K562 (cell line): ENCODE measurements around the gene TNIP2. TPM values are rescaled to one million over a fixed set of nuclear protein-coding genes. Genes with fewer than 3 reads are reported as not detected.

Source experiments
- ELF2 ChIP-seq: fragments of 250-450 bp; sonication (Bioruptor Pico); IDR thresholded peaks from 2 replicates; pipeline ENCODE4 v1.5.0; 2021; ENCODE audit warnings: mild to moderate bottlenecking
- EP400 ChIP-seq: fragments of 450-650 bp; IDR thresholded peaks from 2 replicates; pipeline ENCODE4 v1.6.1; 2017; ENCODE audit warnings: antibody characterized with exemption, mild to moderate bottlenecking, moderate library complexity
- NR2C2 ChIP-seq, 2 experiments: fragments of 200-800 bp in 1 of 2; sonication (Bioruptor generic) in 1 of 2; sonication (generic) in 1 of 2; formaldehyde crosslinking in 1 of 2; IDR thresholded peaks; 2 replicates each; pipeline versions ENCODE4 v1.6.1 to v1.8.0; 2016 to 2022; ENCODE audit warnings: mild to moderate bottlenecking in 1 of 2, missing compliant biosample characterization in 1 of 2, missing genetic modification characterization in 1 of 2, missing genetic modification reagents in 1 of 2
- PPARD ChIP-seq: fragments of 250-450 bp; sonication (Bioruptor Pico); IDR thresholded peaks from 2 replicates; pipeline ENCODE4 v1.8.0; 2022; ENCODE audit warnings: inconsistent platforms, mild to moderate bottlenecking, moderate library complexity
- RB1 ChIP-seq: fragments of 450-650 bp; IDR thresholded peaks from 2 replicates; pipeline ENCODE4 v1.6.1; 2017; ENCODE audit warnings: low read depth, mild to moderate bottlenecking
- ZBTB17 ChIP-seq: fragments of 450-650 bp; formaldehyde crosslinking; IDR thresholded peaks from 2 replicates; pipeline ENCODE4 v1.4.0; 2020; ENCODE audit warnings: mild to moderate bottlenecking
- ZNF830 ChIP-seq: fragments of 250-450 bp; sonication (Bioruptor Pico); IDR thresholded peaks from 2 replicates; pipeline ENCODE4 v1.5.0; 2021; ENCODE audit warnings: mild to moderate bottlenecking
- polyA plus RNA-seq, 8 experiments: library from polyadenylated mRNA; depleted of rRNA in 4 of 8; stranded (reverse) in 5 of 8; unstranded in 3 of 8; fragments of >200 nt; fragmentation: Nextera tagmentation in 2 of 8; fragmentation: Illumina TruSeq in 1 of 8; extraction: Ambion mirVana in 2 of 8; extraction: Trizol in 1 of 8; gene quantifications; 2 replicates each; pipeline versions ENCODE4 v1.2.1 to v1.2.3, GENCODE V29; 2011 to 2014; ENCODE audit warnings: inconsistent platforms in 1 of 8, missing spikeins in 1 of 8
- total RNA-seq, 7 experiments: library from RNA; depleted of rRNA in 6 of 7; stranded (reverse); fragments of >200 nt in 6 of 7; fragmentation: Illumina TruSeq in 2 of 7; extraction: Trizol in 2 of 7; gene quantifications; 2 replicates each; pipeline versions ENCODE4 v1.2.1 to v1.2.3, GENCODE V29; 2011 to 2021; ENCODE audit warnings: low replicate concordance in 1 of 7
- TF ChIP-seq, protein P1 (sequence below): fragments of 150-350 bp; IDR thresholded peaks from 2 replicates; pipeline ENCODE4 v1.6.1; 2014; ENCODE audit warnings: low read depth, mild to moderate bottlenecking, low read length, borderline replicate concordance
- TF ChIP-seq, protein P2 (sequence below), 2 experiments: fragments of 450-650 bp in 1 of 2; sonication (generic) in 1 of 2; formaldehyde crosslinking in 1 of 2; IDR thresholded peaks; 2 replicates each; pipeline versions ENCODE4 v1.7.1 to v1.9.0; 2016 to 2022; ENCODE audit warnings: inconsistent platforms in 1 of 2, mild to moderate bottlenecking in 1 of 2, missing genetic modification reagents in 1 of 2
- TF ChIP-seq, protein P3 (sequence below), 2 experiments: fragments of 450-650 bp; conservative IDR thresholded peaks; 2 replicates each; pipeline ENCODE4 v1.6.1; 2017; ENCODE audit warnings: mild to moderate bottlenecking in 2 of 2, moderate library complexity in 2 of 2

Gene TNIP2
- total and polyA plus RNA-seq, 9 of the 15 experiments (the other 6 are each of a cell fraction or from before 2014, with no cell fraction given) = 0.61 to 42.6 (median 19.5) TPM

DNA sequence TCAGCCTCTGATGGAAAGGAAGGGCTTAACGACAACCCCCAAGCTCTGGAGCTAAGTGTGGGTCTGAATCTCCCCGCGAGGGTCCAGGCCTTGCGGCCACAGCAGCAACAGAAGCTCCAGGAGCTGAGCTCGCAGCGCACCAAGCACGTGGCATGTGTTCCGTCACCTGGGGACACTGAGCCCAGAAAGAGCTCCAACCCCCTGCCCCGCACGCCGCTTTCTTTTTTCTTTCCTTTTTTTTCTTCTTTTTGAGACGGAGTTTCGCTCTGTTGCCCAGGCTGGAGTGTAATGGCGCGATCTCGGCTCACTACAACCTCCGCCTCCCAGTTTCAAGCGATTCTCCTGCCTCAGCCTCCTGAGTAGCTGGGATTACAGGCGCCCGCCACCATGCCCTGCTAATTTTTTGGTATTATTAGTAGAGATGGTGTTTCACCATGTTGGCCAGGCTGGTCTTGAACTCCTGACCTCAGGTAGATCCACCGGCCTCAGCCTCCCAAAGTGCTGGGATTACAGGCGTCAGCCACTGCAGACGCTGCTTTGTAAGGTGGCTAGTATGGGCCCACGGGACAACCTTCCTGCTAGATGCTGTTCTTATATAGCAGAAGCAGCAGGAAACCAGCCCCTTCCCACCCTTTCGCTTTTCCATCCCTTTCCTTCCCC lies 685 bp upstream of the TNIP2 start (continued):
- TF ChIP-seq, protein P1, sequence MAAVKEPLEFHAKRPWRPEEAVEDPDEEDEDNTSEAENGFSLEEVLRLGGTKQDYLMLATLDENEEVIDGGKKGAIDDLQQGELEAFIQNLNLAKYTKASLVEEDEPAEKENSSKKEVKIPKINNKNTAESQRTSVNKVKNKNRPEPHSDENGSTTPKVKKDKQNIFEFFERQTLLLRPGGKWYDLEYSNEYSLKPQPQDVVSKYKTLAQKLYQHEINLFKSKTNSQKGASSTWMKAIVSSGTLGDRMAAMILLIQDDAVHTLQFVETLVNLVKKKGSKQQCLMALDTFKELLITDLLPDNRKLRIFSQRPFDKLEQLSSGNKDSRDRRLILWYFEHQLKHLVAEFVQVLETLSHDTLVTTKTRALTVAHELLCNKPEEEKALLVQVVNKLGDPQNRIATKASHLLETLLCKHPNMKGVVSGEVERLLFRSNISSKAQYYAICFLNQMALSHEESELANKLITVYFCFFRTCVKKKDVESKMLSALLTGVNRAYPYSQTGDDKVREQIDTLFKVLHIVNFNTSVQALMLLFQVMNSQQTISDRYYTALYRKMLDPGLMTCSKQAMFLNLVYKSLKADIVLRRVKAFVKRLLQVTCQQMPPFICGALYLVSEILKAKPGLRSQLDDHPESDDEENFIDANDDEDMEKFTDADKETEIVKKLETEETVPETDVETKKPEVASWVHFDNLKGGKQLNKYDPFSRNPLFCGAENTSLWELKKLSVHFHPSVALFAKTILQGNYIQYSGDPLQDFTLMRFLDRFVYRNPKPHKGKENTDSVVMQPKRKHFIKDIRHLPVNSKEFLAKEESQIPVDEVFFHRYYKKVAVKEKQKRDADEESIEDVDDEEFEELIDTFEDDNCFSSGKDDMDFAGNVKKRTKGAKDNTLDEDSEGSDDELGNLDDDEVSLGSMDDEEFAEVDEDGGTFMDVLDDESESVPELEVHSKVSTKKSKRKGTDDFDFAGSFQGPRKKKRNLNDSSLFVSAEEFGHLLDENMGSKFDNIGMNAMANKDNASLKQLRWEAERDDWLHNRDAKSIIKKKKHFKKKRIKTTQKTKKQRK = no peak
- TF ChIP-seq NR2C2 (CRISPR knock-in tag; IDR thresholded peaks at IDR 0.05) = no peak
- TF ChIP-seq NR2C2 (tag; IDR thresholded peaks at IDR 0.05) = no peak
- TF ChIP-seq, protein P2, sequence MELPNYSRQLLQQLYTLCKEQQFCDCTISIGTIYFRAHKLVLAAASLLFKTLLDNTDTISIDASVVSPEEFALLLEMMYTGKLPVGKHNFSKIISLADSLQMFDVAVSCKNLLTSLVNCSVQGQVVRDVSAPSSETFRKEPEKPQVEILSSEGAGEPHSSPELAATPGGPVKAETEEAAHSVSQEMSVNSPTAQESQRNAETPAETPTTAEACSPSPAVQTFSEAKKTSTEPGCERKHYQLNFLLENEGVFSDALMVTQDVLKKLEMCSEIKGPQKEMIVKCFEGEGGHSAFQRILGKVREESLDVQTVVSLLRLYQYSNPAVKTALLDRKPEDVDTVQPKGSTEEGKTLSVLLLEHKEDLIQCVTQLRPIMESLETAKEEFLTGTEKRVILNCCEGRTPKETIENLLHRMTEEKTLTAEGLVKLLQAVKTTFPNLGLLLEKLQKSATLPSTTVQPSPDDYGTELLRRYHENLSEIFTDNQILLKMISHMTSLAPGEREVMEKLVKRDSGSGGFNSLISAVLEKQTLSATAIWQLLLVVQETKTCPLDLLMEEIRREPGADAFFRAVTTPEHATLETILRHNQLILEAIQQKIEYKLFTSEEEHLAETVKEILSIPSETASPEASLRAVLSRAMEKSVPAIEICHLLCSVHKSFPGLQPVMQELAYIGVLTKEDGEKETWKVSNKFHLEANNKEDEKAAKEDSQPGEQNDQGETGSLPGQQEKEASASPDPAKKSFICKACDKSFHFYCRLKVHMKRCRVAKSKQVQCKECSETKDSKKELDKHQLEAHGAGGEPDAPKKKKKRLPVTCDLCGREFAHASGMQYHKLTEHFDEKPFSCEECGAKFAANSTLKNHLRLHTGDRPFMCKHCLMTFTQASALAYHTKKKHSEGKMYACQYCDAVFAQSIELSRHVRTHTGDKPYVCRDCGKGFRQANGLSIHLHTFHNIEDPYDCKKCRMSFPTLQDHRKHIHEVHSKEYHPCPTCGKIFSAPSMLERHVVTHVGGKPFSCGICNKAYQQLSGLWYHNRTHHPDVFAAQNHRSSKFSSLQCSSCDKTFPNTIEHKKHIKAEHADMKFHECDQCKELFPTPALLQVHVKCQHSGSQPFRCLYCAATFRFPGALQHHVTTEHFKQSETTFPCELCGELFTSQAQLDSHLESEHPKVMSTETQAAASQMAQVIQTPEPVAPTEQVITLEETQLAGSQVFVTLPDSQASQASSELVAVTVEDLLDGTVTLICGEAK (IDR thresholded peaks at IDR 0.05) = 0 out of 2 replicates have a peak, but pooled peaks have one; percentile 28
- TF ChIP-seq, protein P2 (CRISPR knock-in tag; IDR thresholded peaks at IDR 0.05) = no peak
- no peak for TF ChIP-seq ELF2
- TF ChIP-seq PPARD (CRISPR knock-in tag) = no peak
- no peak for TF ChIP-seq ZBTB17
- TF ChIP-seq ZNF830 (CRISPR knock-in tag) = 0 out of 2 replicates have a peak, but pooled peaks have one; percentile 34
- peak; percentile 5; the same call in 1 of the 2 replicates for TF ChIP-seq RB1
- TF ChIP-seq EP400 = peak; percentile 19; the same call in 1 of the 2 replicates
- TF ChIP-seq, protein P3, sequence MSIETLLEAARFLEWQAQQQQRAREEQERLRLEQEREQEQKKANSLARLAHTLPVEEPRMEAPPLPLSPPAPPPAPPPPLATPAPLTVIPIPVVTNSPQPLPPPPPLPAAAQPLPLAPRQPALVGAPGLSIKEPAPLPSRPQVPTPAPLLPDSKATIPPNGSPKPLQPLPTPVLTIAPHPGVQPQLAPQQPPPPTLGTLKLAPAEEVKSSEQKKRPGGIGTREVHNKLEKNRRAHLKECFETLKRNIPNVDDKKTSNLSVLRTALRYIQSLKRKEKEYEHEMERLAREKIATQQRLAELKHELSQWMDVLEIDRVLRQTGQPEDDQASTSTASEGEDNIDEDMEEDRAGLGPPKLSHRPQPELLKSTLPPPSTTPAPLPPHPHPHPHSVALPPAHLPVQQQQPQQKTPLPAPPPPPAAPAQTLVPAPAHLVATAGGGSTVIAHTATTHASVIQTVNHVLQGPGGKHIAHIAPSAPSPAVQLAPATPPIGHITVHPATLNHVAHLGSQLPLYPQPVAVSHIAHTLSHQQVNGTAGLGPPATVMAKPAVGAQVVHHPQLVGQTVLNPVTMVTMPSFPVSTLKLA (conservative IDR thresholded peaks at IDR 0.05) = peak; percentile 33 to 52; a peak in 2 of 4 replicates
